Adrenal gland (tissue), 5 donors: ENCODE measurements around the gene NQO1.

ENCODE experiments used
- CTCF ChIP-seq, 6 experiments: fragments of 450-650 bp in 4 of 6; fragments of 200-600 bp in 2 of 6; sonication (generic) in 1 of 6; IDR thresholded peaks; 1 replicate in 5 of 6; 2 replicates in 1 of 6; pipeline versions ENCODE4 v1.5.1 to v1.8.0; 2016 to 2021; ENCODE audit warnings: antibody characterized with exemption in 6 of 6, mild to moderate bottlenecking in 2 of 6, moderate library complexity in 1 of 6
- POLR2A ChIP-seq, 2 donors: fragments of 450-650 bp; IDR thresholded peaks; one replicate each; pipeline ENCODE4 v1.6.1; 2017; ENCODE audit warnings: antibody characterized with exemption in 2 of 2, mild to moderate bottlenecking in 2 of 2, moderate library complexity in 1 of 2
- donor health status: DM: no; HTN: no; CAD: no.

GRCh38 chr16:69747115-69747514 lies 20.8 kb upstream of the NQO1 start:
- no peak for TF ChIP-seq CTCF (IDR thresholded peaks at IDR 0.05)
- TF ChIP-seq POLR2A (IDR thresholded peaks at IDR 0.05): peak in 1 of 2 donors; percentile 30
